Left kidney (tissue), 2 donors: ENCODE measurements around the gene SIPA1. TPM values are rescaled to one million over a fixed set of nuclear protein-coding genes. Genes with fewer than 3 reads are reported as not detected.
A peak's percentile ranks its signal among the peaks of the same experiment; 100 is the strongest.

ENCODE experiments used
- DNase-seq: peaks from one replicate; pipeline ENCODE4 v3.0.0-alpha.2; 2013
- polyA plus RNA-seq: library from polyadenylated mRNA; unstranded; fragments of 120-200 nt; gene quantifications from one replicate; pipeline ENCODE4 v1.2.1, GENCODE V29; 2013; ENCODE audit not compliant: insufficient read length

SIPA1 gene
- polyA plus RNA-seq, 1 donor = 22.4 TPM

DNA sequence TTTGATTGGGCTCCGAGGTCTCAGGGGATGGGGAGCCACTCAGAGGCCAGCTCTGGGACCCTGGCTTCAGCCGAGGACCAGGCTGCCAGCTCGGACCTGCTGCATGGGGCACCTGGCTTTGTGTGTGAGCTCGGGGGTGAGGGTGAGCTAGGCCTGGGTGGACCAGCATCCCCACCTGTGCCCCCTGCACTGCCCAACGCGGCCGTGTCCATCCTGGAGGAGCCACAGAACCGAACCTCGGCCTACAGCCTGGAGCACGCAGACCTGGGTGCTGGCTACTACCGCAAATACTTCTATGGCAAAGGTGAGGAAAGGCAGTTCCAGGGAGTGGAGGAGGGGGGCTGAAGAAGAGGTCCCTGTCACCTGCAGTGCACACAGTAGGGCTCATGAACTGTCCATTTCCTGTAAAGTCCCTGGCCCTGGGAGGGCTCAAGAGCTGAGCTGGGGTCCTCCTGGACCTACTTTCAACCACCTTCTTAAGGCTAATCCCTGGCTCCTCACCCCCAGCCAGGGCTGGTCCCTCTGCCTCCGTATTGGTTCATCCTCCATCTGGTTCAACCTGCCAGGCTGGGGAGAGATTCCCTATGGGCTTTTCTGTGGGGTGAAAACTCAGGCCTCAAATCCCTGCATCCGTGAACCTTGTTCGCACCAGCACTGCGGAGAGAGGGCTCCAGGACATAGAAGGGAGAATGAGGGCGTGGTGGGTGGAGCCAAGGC, 3.6 kb downstream of the SIPA1 start:
- no peak for DNase-seq

DNA sequence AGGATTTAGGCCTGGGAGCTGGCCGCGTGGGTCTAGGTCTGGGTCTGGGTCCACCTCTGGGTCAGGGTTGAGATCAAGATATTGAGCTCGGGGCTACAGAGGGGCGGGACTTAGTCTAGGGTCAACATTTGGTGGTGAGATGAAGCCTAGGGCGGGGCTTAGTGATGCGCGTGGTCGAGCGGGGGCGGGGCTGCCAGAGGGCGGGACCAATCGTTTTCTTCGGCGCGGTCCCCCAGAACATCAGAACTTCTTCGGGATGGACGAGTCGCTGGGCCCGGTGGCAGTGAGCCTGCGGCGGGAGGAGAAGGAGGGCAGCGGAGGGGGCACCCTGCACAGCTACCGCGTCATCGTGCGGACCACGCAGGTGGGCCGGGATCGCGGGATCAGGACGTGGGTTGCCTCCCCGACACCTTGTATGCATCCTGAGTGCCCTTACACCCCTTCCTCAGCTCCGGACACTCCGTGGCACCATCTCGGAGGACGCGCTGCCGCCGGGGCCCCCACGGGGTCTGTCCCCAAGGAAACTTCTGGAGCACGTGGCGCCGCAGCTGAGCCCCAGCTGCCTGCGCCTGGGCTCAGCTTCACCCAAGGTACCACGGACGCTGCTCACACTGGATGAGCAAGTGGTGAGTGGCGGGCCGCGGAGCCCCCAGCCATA, 4.2 kb downstream of the SIPA1 start:
- no peak for DNase-seq

DNA sequence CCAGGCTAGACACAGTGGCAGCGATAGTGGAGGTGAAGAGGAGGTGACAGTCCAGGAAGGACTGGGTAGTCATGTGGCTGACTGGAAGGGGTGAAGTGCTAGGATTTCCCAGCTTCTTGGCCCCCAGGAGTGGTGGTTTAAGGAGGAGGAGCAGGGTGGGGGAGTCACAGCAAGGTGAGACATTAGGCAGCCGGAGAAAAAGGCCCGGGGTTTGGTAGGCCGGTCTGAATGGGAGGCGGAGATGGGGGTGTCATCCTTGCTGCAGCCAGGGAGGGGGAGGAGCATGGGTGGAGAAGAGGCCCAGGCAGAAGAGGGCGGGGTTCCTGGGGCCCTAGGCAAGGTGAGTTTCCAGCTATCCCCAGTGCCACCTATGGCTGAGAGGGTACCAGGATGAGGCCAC, 6.1 kb downstream of the SIPA1 start:
- DNase-seq = no peak

DNA sequence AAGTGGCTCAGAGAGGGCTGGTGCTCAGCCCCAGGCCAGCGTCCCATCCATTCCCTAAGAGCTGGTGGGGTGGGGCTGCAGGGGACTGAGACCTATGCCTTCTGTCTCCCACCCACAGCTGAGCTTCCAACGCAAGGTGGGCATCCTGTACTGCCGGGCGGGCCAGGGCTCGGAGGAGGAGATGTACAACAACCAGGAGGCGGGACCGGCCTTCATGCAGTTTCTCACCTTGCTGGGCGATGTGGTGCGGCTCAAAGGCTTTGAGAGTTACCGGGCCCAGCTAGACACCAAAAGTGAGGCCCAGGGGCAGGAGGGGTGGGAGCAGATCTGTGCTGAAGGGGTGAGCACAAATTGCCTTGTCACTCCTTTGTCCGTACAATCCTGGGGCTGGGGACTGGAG, 6.9 kb downstream of the SIPA1 start:
- no peak for DNase-seq

DNA sequence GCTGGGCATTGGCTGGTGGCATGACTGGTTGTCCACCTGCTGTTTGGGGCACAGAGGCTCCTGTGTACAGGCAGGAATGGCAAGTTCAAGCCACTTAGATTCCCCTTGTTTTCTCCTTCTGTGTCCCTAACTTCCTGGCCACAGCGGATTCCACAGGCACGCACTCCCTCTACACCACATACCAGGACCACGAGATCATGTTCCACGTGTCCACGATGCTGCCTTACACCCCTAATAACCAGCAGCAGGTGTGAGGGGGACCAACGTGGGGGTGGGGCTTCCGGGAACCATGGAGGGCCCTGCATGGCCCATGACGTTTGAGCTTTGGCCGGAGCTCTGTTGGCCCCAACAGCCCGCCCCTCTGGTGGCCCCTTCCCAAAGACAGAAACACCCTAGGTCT, 7.8 kb downstream of the SIPA1 start:
- DNase-seq = no peak

DNA sequence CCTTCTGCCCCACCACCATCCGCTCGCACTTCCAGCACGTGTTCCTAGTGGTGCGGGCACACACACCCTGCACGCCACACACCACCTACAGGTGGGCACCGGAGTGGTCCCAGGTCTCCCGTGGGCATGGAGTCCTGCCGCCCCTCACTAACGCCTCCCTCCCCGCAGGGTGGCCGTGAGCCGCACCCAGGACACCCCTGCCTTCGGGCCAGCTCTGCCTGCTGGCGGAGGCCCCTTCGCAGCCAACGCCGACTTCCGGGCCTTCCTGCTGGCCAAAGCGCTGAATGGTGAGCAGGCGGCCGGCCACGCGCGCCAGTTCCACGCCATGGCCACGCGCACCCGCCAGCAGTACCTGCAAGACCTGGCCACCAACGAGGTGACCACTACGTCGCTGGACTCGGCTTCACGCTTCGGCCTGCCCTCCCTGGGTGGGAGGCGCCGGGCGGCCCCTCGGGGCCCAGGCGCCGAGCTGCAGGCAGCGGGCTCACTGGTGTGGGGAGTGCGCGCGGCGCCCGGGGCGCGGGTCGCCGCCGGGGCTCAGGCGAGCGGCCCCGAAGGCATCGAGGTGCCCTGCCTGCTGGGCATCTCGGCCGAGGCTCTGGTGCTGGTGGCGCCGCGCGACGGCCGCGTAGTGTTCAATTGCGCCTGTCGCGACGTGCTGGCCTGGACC, 8.5 kb downstream of the SIPA1 start:
- DNase-seq = no peak

DNA sequence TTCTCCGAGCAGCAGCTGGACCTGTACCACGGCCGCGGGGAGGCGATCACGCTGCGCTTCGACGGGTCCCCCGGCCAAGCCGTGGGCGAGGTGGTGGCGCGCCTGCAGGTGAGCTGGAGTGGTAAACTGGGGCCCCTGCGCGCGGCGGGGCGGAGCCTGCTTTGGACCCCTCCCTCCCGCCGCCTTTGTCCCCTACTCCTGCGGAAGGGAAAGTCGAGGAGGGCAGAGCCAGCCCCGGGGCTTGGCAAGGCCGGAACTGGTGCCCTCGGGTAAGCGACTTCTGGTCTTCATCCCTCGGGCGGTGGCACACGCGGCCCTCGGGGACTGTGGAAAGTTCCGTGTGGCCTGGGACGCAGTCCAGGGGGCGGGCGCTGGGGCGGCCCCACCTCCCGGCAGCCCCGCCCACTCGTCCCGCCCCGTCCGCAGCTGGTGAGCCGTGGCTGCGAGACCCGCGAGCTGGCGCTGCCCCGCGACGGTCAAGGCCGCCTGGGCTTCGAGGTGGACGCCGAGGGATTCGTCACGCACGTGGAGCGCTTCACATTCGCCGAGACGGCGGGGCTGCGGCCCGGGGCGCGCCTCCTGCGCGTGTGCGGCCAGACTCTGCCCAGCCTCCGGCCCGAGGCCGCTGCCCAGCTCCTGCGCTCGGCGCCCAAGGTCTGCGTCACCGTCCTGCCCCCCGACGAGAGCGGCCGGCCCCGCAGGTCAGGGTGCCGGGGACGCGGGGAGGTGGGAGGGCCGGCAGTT, 9.2 kb downstream of the SIPA1 start:
- no peak for DNase-seq

DNA sequence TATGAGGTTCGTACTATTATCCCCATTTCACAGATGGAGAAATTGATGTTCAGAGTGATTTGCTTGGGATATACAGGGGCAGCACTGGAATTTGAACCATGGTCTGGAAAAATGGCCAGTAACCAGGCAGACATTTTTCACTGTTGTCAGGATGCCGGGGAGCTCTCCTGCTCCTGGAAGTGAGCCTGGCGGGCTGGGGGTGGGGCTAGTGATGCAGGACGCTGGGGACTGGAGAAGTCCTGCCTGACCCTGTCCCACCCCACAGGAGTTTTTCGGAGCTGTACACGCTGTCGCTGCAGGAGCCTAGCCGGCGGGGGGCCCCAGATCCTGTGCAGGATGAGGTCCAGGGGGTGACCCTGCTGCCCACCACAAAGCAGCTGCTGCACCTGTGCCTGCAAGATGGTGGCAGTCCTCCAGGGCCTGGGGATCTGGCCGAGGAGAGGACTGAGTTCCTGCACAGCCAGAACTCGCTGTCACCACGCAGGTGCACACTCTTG, 11.1 kb downstream of the SIPA1 start:
- DNase-seq = no peak

DNA sequence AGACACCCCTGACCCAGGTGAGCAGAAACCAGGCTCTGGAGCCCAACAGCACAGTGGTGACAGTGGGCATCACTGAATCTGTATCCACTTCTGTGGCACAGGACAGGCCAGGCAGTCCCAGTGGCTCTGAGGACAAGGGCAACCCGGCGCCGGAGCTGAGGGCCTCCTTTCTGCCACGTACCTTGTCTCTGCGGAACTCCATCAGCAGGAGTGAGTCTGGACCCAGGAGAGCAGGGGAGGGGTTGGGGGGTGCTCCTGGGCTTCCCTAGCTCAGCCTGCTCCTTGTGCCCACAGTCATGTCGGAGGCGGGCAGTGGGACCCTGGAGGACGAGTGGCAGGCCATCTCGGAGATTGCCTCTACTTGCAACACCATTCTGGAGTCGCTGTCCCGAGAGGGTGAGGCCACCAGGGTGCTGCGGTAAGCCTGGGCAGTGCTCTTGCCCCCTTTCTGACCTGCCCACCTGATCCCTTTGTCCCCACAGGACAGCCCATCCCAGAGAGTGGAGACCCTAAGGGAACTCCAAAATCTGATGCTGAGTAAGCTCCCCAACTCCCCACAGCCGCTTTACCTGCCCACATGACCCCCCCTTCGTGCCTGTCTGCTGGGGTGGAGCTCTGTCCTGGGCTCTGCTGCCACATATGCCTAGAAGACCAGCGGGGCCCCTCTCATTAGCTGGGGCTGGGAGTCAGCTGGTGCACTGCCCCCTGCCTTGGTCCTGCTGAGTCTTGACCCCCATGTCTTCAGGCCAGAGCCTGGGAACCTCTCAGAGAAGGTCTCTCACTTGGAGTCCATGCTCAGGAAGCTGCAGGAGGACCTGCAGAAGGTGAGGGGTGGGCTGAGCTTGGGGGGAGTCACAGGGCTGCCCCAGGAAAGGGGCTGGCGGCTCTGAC, 12.0 kb downstream of the SIPA1 start:
- DNase-seq = no peak

DNA sequence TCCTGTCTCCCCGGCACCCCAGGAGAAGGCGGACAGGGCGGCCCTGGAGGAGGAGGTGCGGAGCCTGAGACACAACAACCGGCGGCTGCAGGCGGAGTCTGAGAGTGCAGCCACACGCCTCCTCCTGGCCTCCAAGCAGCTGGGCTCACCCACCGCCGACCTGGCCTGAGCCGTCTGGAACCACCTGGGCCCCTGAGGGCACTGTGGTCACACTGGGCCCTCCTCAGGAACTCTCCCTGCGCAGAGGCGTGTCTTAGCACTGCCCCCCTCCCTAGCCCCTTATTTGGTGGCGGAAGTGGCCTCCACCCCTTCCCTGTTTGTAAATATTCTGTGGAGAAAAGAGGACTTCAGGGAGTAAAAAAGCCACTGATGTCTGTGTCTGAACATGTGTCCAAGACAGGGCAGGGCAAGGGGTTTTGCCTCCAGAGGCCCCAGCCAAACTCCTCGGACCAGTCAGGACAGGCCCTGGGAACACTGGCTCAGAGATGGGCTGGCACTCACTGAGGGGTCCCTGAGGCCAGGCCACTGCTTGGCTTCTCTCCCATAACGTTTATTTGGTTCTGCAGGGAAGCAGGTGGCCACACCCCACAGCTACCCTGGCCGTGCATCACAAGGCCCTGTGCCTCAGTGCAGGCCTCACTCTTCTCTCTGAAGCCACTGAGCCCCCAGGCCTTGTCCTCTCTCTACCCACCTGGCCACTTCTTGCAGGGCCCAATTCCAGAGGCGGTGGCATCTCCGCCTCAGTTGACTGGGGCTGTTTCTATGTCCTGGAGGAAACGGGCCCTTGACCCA, 12.8 kb downstream of the SIPA1 start:
- no peak for DNase-seq

DNA sequence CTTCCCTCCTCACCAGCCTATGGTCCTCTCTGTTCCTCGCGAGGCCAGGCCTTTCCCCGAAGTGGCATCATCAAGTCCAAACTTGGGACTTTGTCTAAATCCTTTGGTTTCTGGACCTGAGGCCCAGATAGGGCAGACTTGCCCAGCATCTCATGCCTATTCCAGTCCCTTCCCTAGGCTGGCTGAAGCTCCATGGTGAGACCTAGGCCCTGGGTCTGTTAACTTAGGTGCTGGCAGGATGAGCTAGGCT, 13.4 kb downstream of the SIPA1 start:
- no peak for DNase-seq

DNA sequence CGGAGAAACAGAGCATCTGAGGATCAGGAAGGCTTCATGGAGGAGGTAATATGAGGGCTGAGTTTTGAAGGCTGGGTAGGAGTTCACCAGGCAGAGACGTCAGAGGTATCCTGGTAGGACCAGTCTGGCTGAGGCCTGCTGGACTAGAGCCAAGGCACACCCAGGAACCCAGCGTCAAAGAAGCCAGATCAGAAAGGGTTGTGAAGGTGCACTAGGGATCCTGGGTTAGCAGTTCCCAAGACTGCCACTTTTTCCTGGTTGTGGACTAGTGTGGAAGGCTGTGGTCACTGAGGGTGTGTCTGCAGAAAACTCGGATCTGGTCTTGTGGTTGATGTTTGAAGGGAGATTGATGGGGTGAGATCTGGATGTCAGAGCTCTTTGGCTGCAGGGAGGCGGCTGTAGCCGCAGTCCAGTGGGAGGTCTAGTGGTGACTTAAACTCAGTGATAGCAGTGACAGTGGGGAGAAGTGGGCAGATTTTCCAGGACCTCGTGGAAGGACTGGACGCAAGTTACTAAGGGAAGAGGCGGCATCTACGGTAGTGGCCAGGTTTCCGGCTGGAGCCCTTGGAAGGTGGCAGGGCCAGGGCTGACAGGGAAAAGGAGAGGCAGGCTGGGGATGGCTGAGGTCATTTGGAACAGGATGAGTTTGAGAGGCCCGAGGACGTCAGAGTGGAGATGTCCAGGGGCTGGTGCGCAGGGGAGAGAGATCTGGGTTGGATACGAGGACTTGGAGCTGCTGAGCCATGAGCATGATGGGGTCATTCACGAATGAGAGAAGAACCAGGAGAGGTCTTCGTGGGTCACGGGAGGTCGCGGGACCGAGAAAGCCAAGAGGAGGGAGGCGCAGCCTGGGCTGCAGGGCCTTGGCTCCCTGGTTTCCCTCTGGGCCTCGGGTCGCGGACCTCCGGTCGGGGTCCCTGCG, 13.9 kb downstream of the SIPA1 start:
- DNase-seq = no peak

DNA sequence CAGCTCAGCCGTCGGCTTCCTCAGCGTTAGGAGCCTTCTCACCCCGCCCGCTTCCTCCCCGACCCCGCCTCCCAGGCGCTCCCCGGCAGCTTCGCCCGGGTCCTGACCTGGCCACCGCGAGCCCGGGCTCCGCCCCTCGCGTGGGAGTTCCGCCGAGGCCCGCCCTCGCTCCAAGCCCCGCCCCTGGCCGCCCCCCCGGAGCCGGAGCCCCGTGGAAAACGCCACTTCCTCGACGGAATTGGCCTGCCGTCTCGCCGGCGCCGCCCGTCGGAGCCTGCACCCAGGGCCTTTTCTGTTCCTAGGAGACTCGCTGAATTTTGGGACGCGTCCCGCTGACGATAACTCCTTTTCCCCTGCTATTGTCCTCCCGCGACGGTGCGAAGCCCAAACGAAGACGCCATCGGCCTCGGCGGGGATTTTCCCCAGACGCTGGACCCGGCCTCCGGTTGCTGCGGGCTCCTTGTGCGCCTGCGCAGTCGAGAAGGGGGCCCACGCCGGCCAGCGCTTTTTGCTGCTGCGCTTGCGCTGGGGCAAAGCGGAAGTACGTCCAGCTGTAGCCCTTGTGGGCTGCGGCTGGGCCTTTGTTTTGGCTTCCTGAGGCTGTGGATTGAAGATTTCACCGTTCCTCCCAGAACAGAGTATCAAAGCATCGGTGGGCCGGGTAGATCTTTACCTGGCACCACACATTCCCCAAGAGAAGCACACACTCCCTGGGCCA, 14.8 kb downstream of the SIPA1 start:
- DNase-seq = peak; percentile 90

DNA sequence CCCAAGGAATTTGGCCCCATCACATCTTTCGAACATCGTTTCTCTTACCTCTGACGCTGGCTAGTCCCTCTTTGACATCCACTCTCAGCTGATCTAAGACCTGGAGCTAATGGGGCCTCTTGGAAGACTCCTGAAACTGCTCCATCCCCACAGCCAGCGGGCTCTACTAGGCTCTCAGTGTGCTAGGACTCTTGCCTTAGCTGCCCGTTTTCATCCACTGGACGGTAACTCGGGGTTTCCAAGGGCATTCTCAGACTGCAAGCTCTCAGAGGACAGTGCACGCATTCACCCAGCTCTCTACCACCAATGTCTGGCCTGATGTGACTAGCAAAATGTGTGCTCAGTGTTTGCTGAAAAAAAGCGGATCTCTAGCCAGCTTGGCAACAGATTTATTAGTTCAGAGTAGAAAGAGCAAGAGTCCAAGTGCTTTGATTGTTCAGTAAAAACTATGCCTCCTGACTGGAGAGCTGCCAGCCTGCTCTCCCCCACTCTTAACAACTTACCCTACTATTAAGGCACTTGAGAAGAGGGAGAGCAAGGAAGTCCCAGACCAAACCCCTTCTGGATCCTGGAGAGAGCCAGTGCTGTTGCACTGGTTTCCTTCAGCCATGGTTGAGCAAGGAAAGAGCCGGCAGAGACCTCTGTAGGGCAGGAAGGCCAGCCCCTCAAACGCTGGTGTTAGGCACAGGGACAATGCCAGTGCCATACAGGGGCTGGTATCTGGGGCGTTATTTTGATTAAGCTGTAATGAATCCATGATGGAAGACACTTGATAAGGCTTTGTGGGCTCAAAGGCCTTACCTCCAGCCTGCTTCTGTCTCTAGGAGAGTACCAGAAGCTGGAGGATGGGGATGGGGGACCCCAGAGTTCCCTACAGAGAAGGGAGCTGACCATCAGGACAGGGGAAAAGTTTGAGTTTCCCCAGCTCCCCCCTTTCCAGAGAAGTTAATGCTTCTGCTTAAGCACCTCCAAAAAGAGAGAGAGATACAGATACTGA, 15.6 kb downstream of the SIPA1 start:
- no peak for DNase-seq

DNA sequence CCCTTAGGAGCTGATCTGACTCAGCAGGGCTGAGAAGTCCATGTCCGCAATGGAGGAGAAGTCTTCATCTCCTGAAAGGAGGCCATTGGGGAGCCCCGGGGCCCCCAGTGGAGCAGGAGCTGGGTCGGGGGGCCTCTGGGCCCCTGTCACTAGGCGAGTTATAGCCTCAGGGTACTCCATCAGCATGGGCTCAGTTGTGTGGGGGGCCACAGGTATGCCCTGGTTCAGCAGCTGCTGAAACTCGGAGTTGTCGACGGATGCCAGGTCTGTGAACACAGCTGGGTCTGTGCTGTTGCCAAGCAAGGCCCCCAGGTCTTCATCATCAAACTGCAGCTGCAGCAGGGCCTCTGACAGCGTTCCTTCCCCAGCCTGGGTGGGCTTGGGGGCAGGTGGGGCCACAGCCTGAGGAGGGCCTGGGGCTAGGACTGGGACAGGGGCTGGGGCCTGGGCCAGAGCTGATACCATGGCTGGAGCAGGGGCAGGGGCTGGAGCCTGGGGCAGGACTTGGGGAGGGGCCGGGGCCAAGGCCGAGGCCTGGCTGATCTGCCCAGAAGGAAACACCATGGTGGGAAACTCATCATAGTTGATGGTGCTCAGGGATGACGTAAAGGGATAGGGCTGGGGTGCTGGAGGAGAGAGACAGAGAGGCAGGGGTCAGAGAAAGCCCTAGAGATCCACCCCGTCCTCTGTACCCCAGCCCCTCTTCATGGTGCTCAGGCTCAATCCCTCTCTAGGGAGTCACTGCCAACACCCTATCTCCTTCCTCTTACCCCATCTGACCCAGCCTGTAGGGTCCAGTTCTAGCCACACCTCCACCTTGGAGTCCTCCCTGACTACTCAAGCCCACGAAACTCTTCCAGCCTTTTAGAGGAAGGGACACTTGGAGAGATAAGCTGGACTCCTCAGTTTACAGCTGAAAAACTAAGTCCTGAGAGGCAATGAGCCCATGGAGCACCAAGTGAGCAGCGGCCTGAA, 16.8 kb downstream of the SIPA1 start:
- DNase-seq = no peak

DNA sequence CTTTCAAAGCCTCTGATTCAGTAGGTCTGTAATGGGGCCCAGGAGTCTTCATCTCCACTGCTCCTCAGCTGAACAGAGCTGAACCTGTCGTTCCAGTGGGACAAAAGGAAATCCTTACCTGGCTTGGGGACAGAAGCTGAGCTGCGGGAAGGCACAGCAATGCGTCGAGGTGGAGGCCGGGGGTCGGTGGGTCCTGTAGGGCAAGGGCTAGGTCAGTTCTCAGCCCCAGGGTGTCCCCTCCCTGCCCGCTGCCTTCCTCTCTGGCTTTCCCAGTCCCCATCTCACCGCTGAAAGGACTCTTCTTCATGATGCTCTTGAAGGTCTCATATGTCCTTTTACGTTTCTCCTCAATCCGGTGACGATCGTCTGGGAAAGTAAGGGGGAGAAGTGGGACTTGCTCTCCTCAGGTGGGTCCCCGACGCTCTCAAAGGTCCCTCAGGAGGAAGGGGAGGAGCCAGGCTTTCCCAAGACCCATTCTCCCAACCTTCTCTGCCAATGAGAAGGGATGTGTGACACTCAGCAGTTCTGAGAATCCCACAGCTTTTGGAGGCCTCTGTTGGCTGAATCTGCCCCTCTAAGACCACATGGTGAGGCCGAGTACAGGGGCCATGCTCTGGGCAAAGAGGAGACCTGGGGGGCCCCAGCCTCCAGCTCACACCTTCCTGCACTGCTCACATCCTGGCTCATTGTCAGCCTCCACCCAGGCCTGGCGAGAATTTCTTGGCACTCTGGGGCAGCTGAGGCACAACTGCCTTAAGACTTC, 17.9 kb downstream of the SIPA1 start:
- no peak for DNase-seq
